AG04450 (cell line): ENCODE measurements around the gene LIN37. TPM values are rescaled to one million over a fixed set of nuclear protein-coding genes. Genes with fewer than 3 reads are reported as not detected.
"Not testable (repeated sequence)": the region's sequence is repeated elsewhere in the genome, so short reads cannot be mapped to it uniquely, and the experiment has no call there.

Experiments used
- CTCF ChIA-PET: fragments of 300-600, 350-600 bp; formaldehyde crosslinking; extraction: SDS; loops from one replicate; lab custom pipeline; 2022; ENCODE audit warnings: antibody characterized with exemption, inconsistent platforms; lab: Charles Lee
- POLR2A ChIA-PET: fragments of 350-600 bp; formaldehyde crosslinking; extraction: SDS; loops from one replicate; lab custom pipeline; 2021; ENCODE audit warnings: antibody characterized with exemption, inconsistent platforms; lab: Yijun Ruan, JAX
- DNase-seq: peaks from one replicate; pipeline ENCODE4 v3.0.0-alpha.2; 2011; ENCODE audit warnings: low read depth, low spot score
- H3K27ac ChIP-seq: one replicate; pipeline ENCODE4 v1.5.1; 2012; ENCODE audit warnings: low read depth, low read length, control low read depth
- H3K27me3 ChIP-seq: one replicate; pipeline ENCODE4 v1.6.0; 2012; ENCODE audit warnings: low read length; ENCODE audit not compliant: control insufficient read depth, insufficient read depth
- H3K4me3 ChIP-seq: 2 replicates; pipeline ENCODE4 v1.5.1; 2011; ENCODE audit warnings: mild to moderate bottlenecking, low read depth, low read length, control low read depth
- H3K9me3 ChIP-seq: 2 replicates; pipeline ENCODE4 v1.5.1; 2012; ENCODE audit warnings: low read length; ENCODE audit not compliant: control insufficient read depth, insufficient read depth
- polyA plus RNA-seq: library from polyadenylated mRNA; depleted of rRNA; stranded (reverse); fragments of >200 nt; gene quantifications from 2 replicates; pipeline ENCODE4 v1.2.3, GENCODE V29; 2011
- TF ChIP-seq, protein P1 (sequence below): IDR thresholded peaks from 2 replicates; pipeline ENCODE4 v1.5.1; 2011; ENCODE audit warnings: low read depth, low read length, control low read depth, inconsistent platforms

The LIN37 gene
- polyA plus RNA-seq, 1 experiment: 5.5 TPM

DNA sequence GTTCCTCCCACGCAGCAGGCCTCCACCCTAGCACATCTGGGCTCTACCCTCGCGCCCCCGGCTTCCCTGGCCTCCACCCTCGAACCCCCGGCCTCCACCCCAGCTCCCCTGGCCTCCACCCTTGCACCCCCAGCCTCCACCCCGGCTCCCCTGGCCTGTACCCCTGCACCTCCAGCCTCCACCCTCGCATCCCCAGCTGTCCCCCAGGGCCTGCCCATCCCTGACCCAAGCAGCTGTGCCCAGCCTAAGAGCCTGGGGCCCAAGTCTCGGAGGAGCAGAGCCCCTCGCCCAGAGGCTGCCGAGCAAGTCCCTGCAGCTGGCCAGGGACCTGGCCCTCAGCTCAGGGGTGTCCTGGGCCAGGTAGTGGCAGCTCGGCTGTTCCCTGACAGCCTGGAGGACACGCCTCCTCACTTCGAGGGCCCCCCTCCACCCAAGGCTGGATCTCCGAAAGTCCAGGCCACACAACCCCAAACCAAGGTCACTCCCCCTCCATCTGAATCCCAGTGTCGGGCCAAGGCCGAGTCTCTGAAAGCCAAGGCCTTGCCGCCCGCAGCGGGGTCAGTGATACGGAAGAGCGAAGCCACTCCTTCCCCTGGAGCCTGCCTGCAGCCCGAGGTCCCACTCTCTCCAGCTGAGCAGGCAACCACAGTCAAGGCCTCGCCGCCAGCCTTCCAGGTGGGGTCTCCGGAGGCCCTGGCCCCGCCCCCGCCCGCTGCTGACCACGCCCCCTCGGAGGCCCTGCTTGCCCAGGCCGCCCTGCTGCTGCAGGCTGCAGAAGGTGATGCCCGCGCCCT, 19.1 kb downstream of the LIN37 start:
- POLR2A ChIA-PET: interaction anchor here (0.6 kb wide), 1 partner anchor 227 kb away, joined by 4 read pairs; no protein-coding TSS in a partner anchor
- H3K27me3 ChIP-seq: no peaks in the 10 kb centered on the region
- no peak overlapping the region for H3K27ac ChIP-seq
- no peak overlapping the region for H3K4me3 ChIP-seq
- CTCF ChIA-PET: no interaction called here
- no peaks in the 10 kb centered on the region for H3K9me3 ChIP-seq
- DNase-seq: no peak
- TF ChIP-seq, protein P1, sequence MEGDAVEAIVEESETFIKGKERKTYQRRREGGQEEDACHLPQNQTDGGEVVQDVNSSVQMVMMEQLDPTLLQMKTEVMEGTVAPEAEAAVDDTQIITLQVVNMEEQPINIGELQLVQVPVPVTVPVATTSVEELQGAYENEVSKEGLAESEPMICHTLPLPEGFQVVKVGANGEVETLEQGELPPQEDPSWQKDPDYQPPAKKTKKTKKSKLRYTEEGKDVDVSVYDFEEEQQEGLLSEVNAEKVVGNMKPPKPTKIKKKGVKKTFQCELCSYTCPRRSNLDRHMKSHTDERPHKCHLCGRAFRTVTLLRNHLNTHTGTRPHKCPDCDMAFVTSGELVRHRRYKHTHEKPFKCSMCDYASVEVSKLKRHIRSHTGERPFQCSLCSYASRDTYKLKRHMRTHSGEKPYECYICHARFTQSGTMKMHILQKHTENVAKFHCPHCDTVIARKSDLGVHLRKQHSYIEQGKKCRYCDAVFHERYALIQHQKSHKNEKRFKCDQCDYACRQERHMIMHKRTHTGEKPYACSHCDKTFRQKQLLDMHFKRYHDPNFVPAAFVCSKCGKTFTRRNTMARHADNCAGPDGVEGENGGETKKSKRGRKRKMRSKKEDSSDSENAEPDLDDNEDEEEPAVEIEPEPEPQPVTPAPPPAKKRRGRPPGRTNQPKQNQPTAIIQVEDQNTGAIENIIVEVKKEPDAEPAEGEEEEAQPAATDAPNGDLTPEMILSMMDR: no peak

DNA sequence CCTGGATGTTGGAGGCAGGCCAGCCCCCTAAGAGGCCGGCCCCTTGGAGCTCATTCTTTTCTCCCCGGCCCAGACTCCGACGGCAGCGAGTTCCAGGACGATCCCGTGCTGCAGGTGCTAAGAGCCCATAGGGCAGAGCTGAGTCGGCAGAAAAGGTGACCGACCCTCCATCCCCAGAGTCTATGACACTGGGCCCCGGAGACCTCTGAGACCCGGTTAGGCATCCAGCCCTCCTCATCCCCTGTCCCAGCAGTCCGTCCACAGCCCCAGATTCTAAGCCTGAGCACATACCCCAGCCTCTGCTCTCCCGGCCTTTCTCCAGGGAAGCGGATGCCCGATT, 19.7 kb downstream of the LIN37 start:
- Histone ChIP-seq H3K27ac (no peak overlapping the region), H3K9me3 (no peaks in the 10 kb centered on the region), H3K4me3 (no peak overlapping the region), H3K27me3 (no peaks in the 10 kb centered on the region)
- POLR2A ChIA-PET: no interaction called here
- CTCF ChIA-PET: no interaction called here
- no peak for DNase-seq
- TF ChIP-seq, protein P1: no peak

DNA sequence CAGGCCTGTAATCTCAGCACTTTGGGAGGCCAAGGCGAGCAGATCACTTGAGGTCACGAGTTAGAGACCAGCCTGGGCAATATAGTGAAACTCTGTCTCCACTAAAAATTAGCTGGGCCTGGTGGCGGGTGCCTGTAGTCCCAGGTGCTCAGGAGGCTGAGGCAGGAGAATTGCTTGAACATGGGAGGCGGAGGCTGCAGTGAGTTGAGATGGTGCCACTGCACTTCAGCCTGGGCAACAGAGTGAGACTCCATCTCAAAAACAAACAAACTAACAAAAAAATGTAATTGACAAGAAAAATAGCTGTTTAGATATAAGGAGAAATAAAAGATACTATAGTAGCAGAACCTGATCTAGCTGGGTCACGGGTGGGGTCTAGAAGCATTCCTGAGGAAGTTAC, 24.0 kb downstream of the LIN37 start:
- DNase-seq, H3K27me3 ChIP-seq, CTCF ChIA-PET, H3K27ac ChIP-seq, H3K9me3 ChIP-seq, H3K4me3 ChIP-seq: not testable (repeated sequence)
- POLR2A ChIA-PET: interaction anchor here (0.6 to 1.0 kb wide), 2 partner anchors 32 to 65 kb away, joined by 3 read pairs; no protein-coding TSS in a partner anchor

DNA sequence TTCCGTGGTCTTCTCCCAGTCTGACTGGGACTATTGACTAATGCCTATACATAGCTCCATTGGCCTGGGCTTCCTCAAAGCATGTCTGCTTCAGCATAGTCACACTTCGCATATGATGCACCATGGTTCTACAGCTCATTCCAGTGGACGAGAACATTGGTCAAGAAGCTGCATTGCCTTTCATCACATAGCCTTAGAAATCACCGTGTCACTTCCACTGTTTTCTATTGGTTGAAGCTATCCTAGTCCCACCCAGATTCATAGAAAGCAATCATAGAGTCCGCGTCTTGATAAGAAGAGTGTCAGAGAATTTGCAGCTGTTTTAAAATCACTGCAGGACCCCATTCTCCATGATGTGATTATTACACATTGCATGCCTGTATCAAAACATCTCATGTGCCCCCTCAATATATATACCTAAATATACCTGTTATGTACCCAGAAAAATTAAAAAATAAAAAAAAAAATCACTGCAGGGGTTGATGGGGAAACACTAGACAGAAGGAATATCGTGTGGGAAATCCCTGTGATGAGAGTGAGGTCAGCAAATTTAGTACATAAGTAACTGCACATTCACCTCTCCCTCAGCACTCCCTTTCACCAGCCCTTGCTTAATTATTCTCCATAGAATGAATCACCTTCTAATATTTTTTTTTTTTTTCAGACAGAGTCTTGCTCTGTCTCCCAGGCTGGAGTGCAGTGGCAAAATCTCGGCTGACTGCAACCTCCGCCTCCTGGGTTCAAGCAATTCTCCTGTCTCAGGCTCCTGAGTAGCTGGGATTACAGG, 24.8 kb downstream of the LIN37 start:
- H3K9me3 ChIP-seq: no peaks in the 10 kb centered on the region
- TF ChIP-seq, protein P1: no peak
- ChIA-PET CTCF (no interaction called here), POLR2A (interaction anchor here (1.0 kb wide), 1 partner anchor 33 kb away, joined by 3 read pairs; no protein-coding TSS in a partner anchor)
- no peak overlapping the region for H3K4me3 ChIP-seq
- no peak overlapping the region for H3K27ac ChIP-seq
- H3K27me3 ChIP-seq: no peaks in the 10 kb centered on the region
- DNase-seq: no peak

DNA sequence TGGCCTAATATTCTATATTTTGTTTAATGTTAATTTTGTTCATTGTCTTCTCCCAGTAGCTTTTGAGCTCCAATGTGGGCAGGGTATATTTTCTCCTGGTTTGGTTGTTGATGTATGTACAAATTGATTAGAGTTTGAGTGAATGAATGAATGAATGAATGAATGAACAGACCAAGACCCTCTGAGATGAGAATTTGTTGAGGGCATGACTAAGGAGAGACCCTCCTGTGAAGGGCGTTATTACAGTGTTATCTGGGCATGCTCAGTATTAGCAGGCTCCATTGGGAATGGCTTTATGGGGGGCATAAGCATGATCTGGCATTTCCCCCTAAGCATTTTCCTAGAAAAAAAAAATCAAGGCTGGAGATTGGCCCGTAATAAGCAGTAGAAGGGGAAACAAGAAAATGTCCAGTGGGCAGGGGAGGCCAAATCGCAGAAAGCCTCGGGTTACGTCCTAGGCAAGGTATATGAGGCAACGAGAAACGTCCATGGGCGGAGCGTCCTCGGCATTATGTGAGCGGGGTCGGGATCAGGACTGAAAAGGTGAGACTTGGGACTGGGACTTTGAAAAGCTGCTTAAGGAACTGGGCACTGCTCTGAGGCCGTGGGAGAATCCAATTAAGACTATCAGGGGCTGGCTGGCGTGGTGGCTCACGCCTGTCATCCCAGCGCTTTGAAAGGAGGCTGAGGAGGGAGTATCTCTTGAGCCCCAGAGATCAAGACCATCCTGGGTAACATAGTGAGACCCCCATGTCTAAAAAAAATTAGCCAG, 26.1 kb downstream of the LIN37 start:
- ChIA-PET POLR2A (no interaction called here), CTCF (no interaction called here)
- Histone ChIP-seq H3K9me3 (no peaks in the 10 kb centered on the region), H3K27me3 (no peaks in the 10 kb centered on the region), H3K4me3 (peak overlapping the region; percentile 43), H3K27ac (no peak overlapping the region)
- TF ChIP-seq, protein P1: no peak
- no peak for DNase-seq
